Muscle layer of duodenum (tissue), 2 donors: Measurements from ENCODE around the gene ZFP1.
"Not testable (repeated sequence)": the region's sequence is repeated elsewhere in the genome, so short reads cannot be mapped to it uniquely, and the experiment has no call there.

Source experiments
- H3K27ac ChIP-seq: one replicate; pipeline ENCODE4 v1.7.0; 2013; ENCODE audit warnings: mild to moderate bottlenecking, low read length
- H3K27me3 ChIP-seq: one replicate; pipeline ENCODE4 v1.7.0; 2013; ENCODE audit warnings: low read depth, mild to moderate bottlenecking, control low read depth, low read length
- H3K36me3 ChIP-seq, 2 donors: one replicate each; pipeline ENCODE4 v1.7.0; 2013; ENCODE audit warnings: low read length in 2 of 2, control low read depth in 1 of 2, mild to moderate bottlenecking in 1 of 2; ENCODE audit not compliant: insufficient read depth in 2 of 2, control insufficient read depth in 1 of 2
- H3K4me1 ChIP-seq, 2 donors: one replicate each; pipeline ENCODE4 v1.7.0; 2013; ENCODE audit warnings: low read length in 2 of 2, mild to moderate bottlenecking in 2 of 2, control low read depth in 1 of 2, moderate library complexity in 1 of 2; ENCODE audit not compliant: insufficient read depth in 2 of 2, control insufficient read depth in 1 of 2
- H3K4me3 ChIP-seq, 2 donors: one replicate each; pipeline ENCODE4 v1.7.0; 2013; ENCODE audit warnings: low read length in 2 of 2, low read depth in 1 of 2, mild to moderate bottlenecking in 1 of 2
- H3K9me3 ChIP-seq, 2 donors: one replicate each; pipeline ENCODE4 v1.7.0; 2013; ENCODE audit warnings: low read length in 2 of 2, control low read depth in 1 of 2, mild to moderate bottlenecking in 1 of 2; ENCODE audit not compliant: control insufficient read depth in 1 of 2
- donor health status: healthy.

ZFP1 gene

GRCh38 chr16:75197522-75198134 is 49.3 kb downstream of the ZFP1 start:
- H3K4me3 ChIP-seq, result no peak overlapping the region
- H3K36me3 ChIP-seq, result no peaks in the 10 kb centered on the region
- H3K27ac ChIP-seq, result no peak overlapping the region
- H3K27me3 ChIP-seq, result no peaks in the 10 kb centered on the region
- no peaks in the 10 kb centered on the region for H3K9me3 ChIP-seq
- H3K4me1 ChIP-seq, result peaks cover 0 to 6% of the 10 kb centered on the region in 2 donors

- H3K4me3 ChIP-seq, result no peak overlapping the region
- H3K27me3 ChIP-seq, result no peaks in the 10 kb centered on the region
- no peak overlapping the region for H3K27ac ChIP-seq
- H3K9me3 ChIP-seq, result no peaks in the 10 kb centered on the region
- H3K36me3 ChIP-seq, result no peaks in the 10 kb centered on the region
- H3K4me1 ChIP-seq, result peaks cover 0 to 6% of the 10 kb centered on the region in 2 donors
Measured at GRCh38 chr16:75198135-75198600, 49.8 kb downstream of the ZFP1 start.

- H3K9me3 ChIP-seq, result no peaks in the 10 kb centered on the region
- H3K27ac ChIP-seq, result no peak overlapping the region
- H3K4me1 ChIP-seq, result peaks cover 0 to 6% of the 10 kb centered on the region in 2 donors
- no peaks in the 10 kb centered on the region for H3K27me3 ChIP-seq
- H3K36me3 ChIP-seq, result no peaks in the 10 kb centered on the region
- no peak overlapping the region for H3K4me3 ChIP-seq
Measured at GRCh38 chr16:75202069-75202590, 53.8 kb downstream of the ZFP1 start.

GRCh38 chr16:75203096-75203495 is 54.8 kb downstream of the ZFP1 start:
- no peaks in the 10 kb centered on the region for H3K27me3 ChIP-seq
- no peaks in the 10 kb centered on the region for H3K36me3 ChIP-seq
- H3K4me1 ChIP-seq, result peaks cover 0 to 2% of the 10 kb centered on the region in 2 donors
- H3K9me3 ChIP-seq, result no peaks in the 10 kb centered on the region
- H3K27ac ChIP-seq, result no peak overlapping the region
- no peak overlapping the region for H3K4me3 ChIP-seq

- no peak overlapping the region for H3K4me3 ChIP-seq
- H3K9me3 ChIP-seq, result no peaks in the 10 kb centered on the region
- H3K27ac ChIP-seq, result no peak overlapping the region
- no peaks in the 10 kb centered on the region for H3K27me3 ChIP-seq
- no peaks in the 10 kb centered on the region for H3K36me3 ChIP-seq
- H3K4me1 ChIP-seq, result no peaks in the 10 kb centered on the region
Measured at GRCh38 chr16:75203667-75204409, 55.5 kb downstream of the ZFP1 start.

GRCh38 chr16:75204410-75204758 is 56.1 kb downstream of the ZFP1 start:
- Histone ChIP-seq H3K27me3 (no peaks in the 10 kb centered on the region), H3K9me3 (no peaks in the 10 kb centered on the region), H3K4me3 (no peak overlapping the region), H3K27ac (no peak overlapping the region), H3K4me1 (no peaks in the 10 kb centered on the region), H3K36me3 (no peaks in the 10 kb centered on the region)

GRCh38 chr16:75204905-75205304 is 56.6 kb downstream of the ZFP1 start:
- H3K27ac ChIP-seq, H3K4me1 ChIP-seq, H3K27me3 ChIP-seq, H3K36me3 ChIP-seq, H3K4me3 ChIP-seq, H3K9me3 ChIP-seq: not testable (repeated sequence)

GRCh38 chr16:75205438-75205837 is 57.1 kb downstream of the ZFP1 start:
- not testable (repeated sequence) for H3K4me3 ChIP-seq, H3K27ac ChIP-seq, H3K9me3 ChIP-seq, H3K36me3 ChIP-seq, H3K27me3 ChIP-seq, H3K4me1 ChIP-seq

GRCh38 chr16:75205961-75206748 is 57.8 kb downstream of the ZFP1 start:
- not testable (repeated sequence) for H3K36me3 ChIP-seq, H3K27ac ChIP-seq, H3K9me3 ChIP-seq, H3K27me3 ChIP-seq, H3K4me3 ChIP-seq, H3K4me1 ChIP-seq

GRCh38 chr16:75206749-75207451 is 58.6 kb downstream of the ZFP1 start, which contains the start of gene CTRB2:
CTRB2 (minus strand) TSS chr16:75207161; CDS start chr16:75207141, 20 bp downstream.
- Histone ChIP-seq H3K27me3 (no peaks in the 10 kb centered on the region), H3K4me1 (no peaks in the 10 kb centered on the region), H3K9me3 (no peaks in the 10 kb centered on the region), H3K36me3 (no peaks in the 10 kb centered on the region), H3K4me3 (no peak within 1 kb of the TSS), H3K27ac (no peak within 1 kb of the TSS)

GRCh38 chr16:75207831-75208230 is 59.5 kb downstream of the ZFP1 start:
- no peaks in the 10 kb centered on the region for H3K9me3 ChIP-seq
- H3K4me1 ChIP-seq, result no peaks in the 10 kb centered on the region
- no peaks in the 10 kb centered on the region for H3K27me3 ChIP-seq
- no peak overlapping the region for H3K27ac ChIP-seq
- no peak overlapping the region for H3K4me3 ChIP-seq
- no peaks in the 10 kb centered on the region for H3K36me3 ChIP-seq
